IMR-90 (cell line): Measurements from ENCODE around the gene MARCHF9. TPM values are rescaled to one million over a fixed set of nuclear protein-coding genes. Genes with fewer than 3 reads are reported as not detected.

Experiments used
- ATAC-seq: fragments of 200-7000 bp; cut with Tn5 transposase; 2 replicates; pipeline ENCODE4 v1.9.1; 2020; ENCODE audit warnings: low read depth, mild to moderate bottlenecking, moderate library complexity
- BruUV-seq: library from RNA; stranded (reverse); fragments of 400-500 nt; replicated peaks from 2 replicates; lab custom pipeline; 2021; lab: Mats Ljungman, UMichigan
- CTCF ChIA-PET: fragments of 300-600 bp; formaldehyde crosslinking; extraction: SDS; loops from one replicate; lab custom pipeline; 2021; ENCODE audit warnings: antibody characterized with exemption; lab: Yijun Ruan, JAX
- POLR2A ChIA-PET: fragments of 300-600 bp; sonication (Branson Sonifier 250); formaldehyde crosslinking; loops from one replicate; lab custom pipeline; 2022; ENCODE audit warnings: antibody characterized with exemption; ENCODE audit not compliant: unreplicated experiment; lab: Charles Lee
- DNase-seq: peaks from one replicate; pipeline ENCODE4 v3.0.0; 2013
- H2AFZ ChIP-seq: replicated peaks from 2 replicates; pipeline ENCODE3; 2013; ENCODE audit warnings: low read length, mild to moderate bottlenecking; ENCODE audit not compliant: poor library complexity
- H2AK5ac ChIP-seq: 2 replicates; pipeline ENCODE4 v1.6.1; 2013; ENCODE audit warnings: low read depth, low read length, inconsistent platforms
- H2AK9ac ChIP-seq: replicated peaks from 2 replicates; pipeline ENCODE3; 2013; ENCODE audit warnings: mild to moderate bottlenecking, low read depth, low read length, moderate library complexity; ENCODE audit not compliant: poor library complexity
- H2BK120ac ChIP-seq: 2 replicates; pipeline ENCODE4 v1.6.1; 2013; ENCODE audit warnings: low read depth, low read length, inconsistent platforms
- H2BK15ac ChIP-seq: 3 replicates; pipeline ENCODE4 v1.6.1; 2013; ENCODE audit warnings: low read depth, low read length, inconsistent platforms
- H2BK20ac ChIP-seq: 2 replicates; pipeline ENCODE4 v1.6.1; 2013; ENCODE audit warnings: low read depth, mild to moderate bottlenecking, inconsistent platforms, low read length, moderate library complexity
- H2BK5ac ChIP-seq: 2 replicates; pipeline ENCODE4 v1.6.1; 2013; ENCODE audit warnings: mild to moderate bottlenecking, low read depth, low read length, inconsistent platforms; ENCODE audit not compliant: poor library complexity, severe bottlenecking
- H3K14ac ChIP-seq: replicated peaks from 2 replicates; pipeline ENCODE4 v1.6.1; 2013; ENCODE audit warnings: low read depth, low read length, inconsistent platforms
- H3K18ac ChIP-seq: 2 replicates; pipeline ENCODE4 v1.6.1; 2013; ENCODE audit warnings: low read depth, low read length, control low read depth
- H3K23ac ChIP-seq: 2 replicates; pipeline ENCODE4 v1.6.1; 2013; ENCODE audit warnings: low read depth, low read length, inconsistent platforms
- H3K27ac ChIP-seq: 2 replicates; pipeline ENCODE4 v1.5.1; 2013; ENCODE audit warnings: mild to moderate bottlenecking, control low read depth, low read length; ENCODE audit not compliant: insufficient read depth
- H3K27me3 ChIP-seq: 2 replicates; pipeline ENCODE4 v1.6.1; 2013; ENCODE audit warnings: low read length; ENCODE audit not compliant: control insufficient read depth, insufficient read depth
- H3K36me3 ChIP-seq: 2 replicates; pipeline ENCODE4 v1.6.1; 2013; ENCODE audit warnings: low read length, mixed read lengths; ENCODE audit not compliant: control insufficient read depth, insufficient read depth
- H3K4ac ChIP-seq: 2 replicates; pipeline ENCODE4 v1.6.1; 2013; ENCODE audit warnings: low read depth, low read length, inconsistent platforms
- H3K4me1 ChIP-seq: 2 replicates; pipeline ENCODE4 v1.6.1; 2013; ENCODE audit warnings: low read length, mixed read lengths; ENCODE audit not compliant: control insufficient read depth, insufficient read depth
- H3K4me2 ChIP-seq: 2 replicates; pipeline ENCODE4 v1.6.1; 2013; ENCODE audit warnings: low read depth, mild to moderate bottlenecking, control low read depth, low read length, moderate library complexity
- H3K4me3 ChIP-seq: 2 replicates; pipeline ENCODE4 v1.5.1; 2013; ENCODE audit warnings: low read depth, mild to moderate bottlenecking, control low read depth, low read length, moderate library complexity; ENCODE audit not compliant: insufficient read depth
- H3K56ac ChIP-seq: 2 replicates; pipeline ENCODE4 v1.6.1; 2013; ENCODE audit warnings: low read length, inconsistent platforms; ENCODE audit not compliant: insufficient read depth; ENCODE audit errors: extremely low read depth
- H3K79me1 ChIP-seq, 2 experiments: 2 replicates each; pipeline ENCODE4 v1.6.1; 2013; ENCODE audit warnings: low read length in 2 of 2, inconsistent platforms in 1 of 2, low read depth in 1 of 2
- H3K9ac ChIP-seq: 2 replicates; pipeline ENCODE4 v1.6.1; 2013; ENCODE audit warnings: low read depth, low read length, control low read depth
- H3K9me1 ChIP-seq: 2 replicates; pipeline ENCODE4 v1.6.1; 2013; ENCODE audit warnings: low read length, inconsistent platforms; ENCODE audit not compliant: insufficient read depth
- H3K9me3 ChIP-seq: 2 replicates; pipeline ENCODE4 v1.6.1; 2013; ENCODE audit warnings: low read length; ENCODE audit not compliant: control insufficient read depth, insufficient read depth
- H4K20me1 ChIP-seq: 2 replicates; pipeline ENCODE4 v1.6.1; 2013; ENCODE audit warnings: low read length, inconsistent platforms; ENCODE audit not compliant: insufficient read depth
- H4K5ac ChIP-seq: 2 replicates; pipeline ENCODE4 v1.6.1; 2013; ENCODE audit warnings: mild to moderate bottlenecking, low read depth, low read length, control low read depth
- H4K8ac ChIP-seq, 2 experiments: 2 replicates each; pipeline ENCODE4 v1.6.1; 2013; ENCODE audit warnings: low read depth in 2 of 2, low read length in 2 of 2, control low read depth in 1 of 2, inconsistent platforms in 1 of 2
- H4K91ac ChIP-seq: 2 replicates; pipeline ENCODE4 v1.6.1; 2013; ENCODE audit warnings: low read depth, low read length, inconsistent platforms; ENCODE audit not compliant: insufficient read depth
- BHLHE40 ChIP-seq: fragments of 150-350 bp; IDR thresholded peaks from 2 replicates; pipeline ENCODE4 v1.6.1; 2016; ENCODE audit warnings: mild to moderate bottlenecking, low read depth, low read length
- CHD1 ChIP-seq: IDR thresholded peaks from 2 replicates; pipeline ENCODE4 v1.6.1; 2012; ENCODE audit warnings: low read depth, low read length, improper control_type of control experiment
- FOS ChIP-seq: fragments of 150-350 bp; IDR thresholded peaks from 2 replicates; pipeline ENCODE4 v1.6.1; 2016; ENCODE audit warnings: low read depth, low read length
- NFE2L2 ChIP-seq: fragments of 150-350 bp; IDR thresholded peaks from 2 replicates; pipeline ENCODE4 v1.6.1; 2016; ENCODE audit warnings: low read depth, mild to moderate bottlenecking, low read length
- RAD21 ChIP-seq: IDR thresholded peaks from 2 replicates; pipeline ENCODE4 v1.6.1; 2012; ENCODE audit warnings: low read length, improper control_type of control experiment
- WGBS, 2 experiments: methylation state at CpG; one replicate each; pipeline versions ENCODE4 v1.1.5 to v1.1.7; 2013; ENCODE audit warnings: missing lambda C conversion rate in 2 of 2; ENCODE audit not compliant: insufficient read length in 1 of 2; ENCODE audit errors: extremely low coverage in 2 of 2; 5-methylcytosine and 5-hydroxymethylcytosine counted together
- dilution Hi-C: fragments of 300-500 bp; cut with HindIII; formaldehyde crosslinking; loops from one replicate; pipeline ENCODE4 v1.14.3; 2018; ENCODE audit warnings: low sequenced_read_pairs; ENCODE audit not compliant: unreplicated experiment
- in situ Hi-C: fragments of 300-500 bp; cut with MboI; formaldehyde crosslinking; loops from 3 replicates; pipeline ENCODE4 v1.14.3; 2019; ENCODE audit warnings: low sequenced_read_pairs, inconsistent platforms, mixed read lengths
- intact Hi-C: fragments of 100-400 bp; cut with micrococcal nuclease; formaldehyde crosslinking; loops from 2 replicates; pipeline ENCODE4 v1.10.0; 2022
- polyA plus RNA-seq, 3 experiments: library from polyadenylated mRNA; depleted of rRNA; stranded (reverse); fragments of >200 nt; gene quantifications; 2 replicates each; pipeline ENCODE4 v1.2.3, GENCODE V29; 2012; ENCODE audit warnings: low replicate concordance in 1 of 3
- total RNA-seq: library from RNA; depleted of rRNA; stranded (reverse); fragments of >200 nt; gene quantifications from 2 replicates; pipeline ENCODE4 v1.2.3, GENCODE V29; 2012

Gene MARCHF9
- total and polyA plus RNA-seq, 2 of the 4 experiments (the other 2 are of a cell fraction): 1.1 to 5.4 TPM

DNA sequence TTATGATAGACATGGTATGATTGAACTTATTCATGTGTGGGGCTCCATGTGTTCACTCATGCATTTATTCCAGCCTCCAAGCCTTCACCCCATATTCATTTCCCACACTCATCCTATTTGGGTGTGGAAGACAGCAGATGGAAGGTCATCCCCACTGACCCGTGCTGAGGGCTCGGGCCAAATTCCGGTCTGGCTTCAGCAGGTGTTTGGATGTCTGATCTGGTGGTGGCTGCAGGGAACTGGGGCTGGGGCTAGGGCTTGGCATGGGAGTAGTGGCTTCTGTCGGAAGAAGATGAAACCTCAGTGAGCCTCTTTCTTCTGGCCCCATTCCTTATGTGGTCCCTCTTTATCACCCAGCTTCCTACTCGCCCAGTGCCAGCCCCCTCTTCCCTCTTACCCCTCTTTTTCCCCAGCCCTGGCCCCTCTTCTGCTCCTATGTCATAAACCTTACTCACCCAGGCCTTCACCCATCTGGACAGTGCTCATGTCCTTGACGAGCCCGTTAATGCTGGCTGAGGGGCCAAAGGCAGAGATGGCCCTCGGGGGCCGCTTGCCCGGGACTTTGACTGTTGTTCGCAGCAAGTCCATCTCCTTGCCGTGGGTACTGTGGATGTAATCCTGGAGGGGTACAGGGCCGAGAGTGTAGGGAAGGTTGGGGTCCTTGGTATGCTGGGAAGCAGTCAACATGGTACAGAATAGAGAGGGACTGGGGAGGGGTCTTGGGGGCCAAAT is 24.4 kb upstream of the MARCHF9 start (continued):
- no peak for TF ChIP-seq FOS

DNA sequence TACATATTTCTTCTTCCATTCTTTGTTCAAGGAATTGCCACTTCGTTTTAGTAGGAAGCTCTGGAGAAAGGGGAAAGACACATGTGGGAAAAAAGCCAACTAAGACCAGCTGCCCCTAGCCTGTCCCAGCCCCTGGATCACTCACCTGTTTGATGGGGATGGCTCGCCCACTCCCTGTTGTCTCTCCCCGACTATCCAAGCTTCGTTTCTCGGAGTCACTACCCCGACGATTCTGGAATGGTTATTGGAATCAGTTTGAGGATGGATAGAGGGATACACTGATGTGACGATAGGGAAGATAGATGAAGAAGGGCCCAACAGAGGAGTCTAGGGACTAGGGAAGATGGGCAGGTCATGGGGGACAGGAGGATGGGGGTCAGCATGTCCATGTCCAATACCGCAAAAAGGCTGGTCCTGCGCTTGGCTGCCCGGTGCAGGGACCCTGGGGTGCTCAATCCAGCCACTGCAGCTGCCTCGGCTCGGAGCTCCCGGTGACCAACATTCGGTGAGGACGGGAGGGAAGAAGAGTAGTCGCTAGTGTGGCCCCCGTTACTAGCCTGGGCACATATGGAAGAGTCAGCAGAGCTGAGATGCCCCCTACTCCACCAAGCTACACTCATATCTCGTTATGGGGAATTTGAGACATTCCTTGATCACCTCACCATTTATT is 23.4 kb upstream of the MARCHF9 start:
- dilution Hi-C loops: no loop called here
- Histone ChIP-seq H3K27me3 (peaks cover 54% of the 10 kb centered on the region), H3K27ac (no peak overlapping the region), H4K91ac (no peak overlapping the region), H3K9ac (no peak overlapping the region), H2BK120ac (no peak overlapping the region), H2BK5ac (no peak overlapping the region), H2BK20ac (no peak overlapping the region), H3K4me3 (no peak overlapping the region), H3K9me3 (no peaks in the 10 kb centered on the region), H2AK9ac (no peak overlapping the region), H3K36me3 (peaks cover 6% of the 10 kb centered on the region; the same call in 1 of the 2 replicates), H3K79me1 (peaks cover 0 to 11% of the 10 kb centered on the region in 2 experiments; a peak in 1 of 4 replicates), H4K20me1 (peaks cover 16% of the 10 kb centered on the region; the same call in 1 of the 2 replicates), H4K5ac (no peak overlapping the region), H3K4me2 (no peak overlapping the region), H3K9me1 (0 out of 2 replicates have a peak, but pooled peaks cover 6% of the 10 kb centered on the region), H2AK5ac (no peak overlapping the region), H3K4me1 (0 out of 2 replicates have a peak, but pooled peaks cover 4% of the 10 kb centered on the region), H2AFZ (no peak overlapping the region), H3K23ac (no peak overlapping the region), H3K4ac (no peak overlapping the region), H2BK15ac (no peak overlapping the region), H4K8ac (no peak overlapping the region), H3K56ac (no peak overlapping the region), H3K14ac (no peak overlapping the region), H3K18ac (no peak overlapping the region)
- ATAC-seq: no peak
- WGBS, 2 experiments: 76% methylated on average over 4 of the region's 19 CpGs; no CpG with 5 or more reads in 1 of the 2 experiments
- in situ Hi-C loops: loop anchor here (10.0 kb wide), 1 partner anchor 147 kb away; no protein-coding TSS in a partner anchor
- intact Hi-C loops: no loop called here
- DNase-seq: no peak
- BruUV-seq: no TSS peak
- TF ChIP-seq BHLHE40: no peak
- no peak for TF ChIP-seq NFE2L2
- no peak for TF ChIP-seq CHD1
- TF ChIP-seq RAD21: no peak
- ChIA-PET CTCF (no interaction called here), POLR2A (no interaction called here)
